Caco-2 (cell line): ENCODE data around the gene GHITM. TPM values are rescaled to one million over a fixed set of nuclear protein-coding genes. Genes with fewer than 3 reads are reported as not detected.

ENCODE experiments used
- BruUV-seq: library from RNA; stranded (reverse); fragments of 400-500 nt; replicated peaks from 2 replicates; lab custom pipeline; 2021; lab: Mats Ljungman, UMichigan
- CTCF ChIA-PET: fragments of 300-600 bp; sonication (Branson Sonifier 250); formaldehyde crosslinking; loops from one replicate; lab custom pipeline; 2022; ENCODE audit warnings: antibody characterized with exemption; lab: Charles Lee
- POLR2A ChIA-PET: fragments of 300-600 bp; sonication (Branson Sonifier 250); formaldehyde crosslinking; loops from one replicate; lab custom pipeline; 2022; ENCODE audit warnings: antibody characterized with exemption; lab: Charles Lee
- DNase-seq, 2 experiments: peaks; one replicate each; pipeline versions ENCODE4 v3.0.0 to v3.0.0-alpha.2; 2020 to 2022
- H3K27me3 ChIP-seq: replicated peaks from 2 replicates; pipeline ENCODE4 v1.6.0; 2011; ENCODE audit warnings: low read length; ENCODE audit not compliant: control insufficient read depth, insufficient read depth
- H3K36me3 ChIP-seq: 2 replicates; pipeline ENCODE4 v1.5.1; 2011; ENCODE audit warnings: low read length; ENCODE audit not compliant: control insufficient read depth, insufficient read depth
- H3K4me1 ChIP-seq: fragments of 250-450 bp; sonication (Bioruptor Pico); 2 replicates; pipeline ENCODE4 v1.5.1; 2020; ENCODE audit warnings: mild to moderate bottlenecking
- H3K4me3 ChIP-seq: 2 replicates; pipeline ENCODE4 v1.5.1; 2011; ENCODE audit warnings: low read depth, mild to moderate bottlenecking, control low read depth, low read length
- H3K9me3 ChIP-seq: fragments of 250-450 bp; sonication (Bioruptor Pico); 2 replicates; pipeline ENCODE4 v1.5.1; 2020; ENCODE audit warnings: mild to moderate bottlenecking, moderate library complexity
- H3K27ac Mint-ChIP-seq: one replicate; pipeline ENCODE4 v1.8.0; 2022; ENCODE audit warnings: mixed read lengths; ENCODE audit not compliant: unreplicated experiment
- H3K27me3 Mint-ChIP-seq: one replicate; pipeline ENCODE4 v1.8.0; 2022; ENCODE audit warnings: mixed read lengths; ENCODE audit not compliant: insufficient read depth, unreplicated experiment
- H3K36me3 Mint-ChIP-seq: one replicate; pipeline ENCODE4 v1.8.0; 2022; ENCODE audit warnings: mild to moderate bottlenecking, mixed read lengths; ENCODE audit not compliant: insufficient read depth, unreplicated experiment
- H3K4me1 Mint-ChIP-seq: one replicate; pipeline ENCODE4 v1.8.0; 2022; ENCODE audit warnings: low read depth, mixed read lengths; ENCODE audit not compliant: unreplicated experiment
- H3K4me3 Mint-ChIP-seq: one replicate; pipeline ENCODE4 v1.8.0; 2022; ENCODE audit warnings: mild to moderate bottlenecking, moderate library complexity, mixed read lengths; ENCODE audit not compliant: unreplicated experiment
- H3K9me3 Mint-ChIP-seq: one replicate; pipeline ENCODE4 v1.8.0; 2022; ENCODE audit warnings: mixed read lengths; ENCODE audit not compliant: unreplicated experiment
- intact Hi-C: fragments of 100-400 bp; cut with micrococcal nuclease; formaldehyde crosslinking; loops from one replicate; pipeline ENCODE4 v1.10.0; 2022; ENCODE audit not compliant: unreplicated experiment
- total RNA-seq: library from RNA; stranded (reverse); gene quantifications from 2 replicates; pipeline ENCODE4 v1.2.3, GENCODE V29; 2022
- TF ChIP-seq, protein P1 (sequence below), 2 experiments: fragments of 200-600 bp in 1 of 2; IDR thresholded peaks; 1 replicate in 1 of 2; 2 replicates in 1 of 2; pipeline versions ENCODE4 v1.5.1 to v1.8.0; 2011 to 2022; ENCODE audit warnings: antibody characterized with exemption in 1 of 2, control low read depth in 1 of 2, inconsistent platforms in 1 of 2, low read depth in 1 of 2, low read length in 1 of 2, mild to moderate bottlenecking in 1 of 2, moderate library complexity in 1 of 2; ENCODE audit not compliant: insufficient read depth in 1 of 2, severe bottlenecking in 1 of 2, unreplicated experiment in 1 of 2

GHITM gene
- total RNA-seq, 1 experiment from 2014 or later = 255 TPM

DNA sequence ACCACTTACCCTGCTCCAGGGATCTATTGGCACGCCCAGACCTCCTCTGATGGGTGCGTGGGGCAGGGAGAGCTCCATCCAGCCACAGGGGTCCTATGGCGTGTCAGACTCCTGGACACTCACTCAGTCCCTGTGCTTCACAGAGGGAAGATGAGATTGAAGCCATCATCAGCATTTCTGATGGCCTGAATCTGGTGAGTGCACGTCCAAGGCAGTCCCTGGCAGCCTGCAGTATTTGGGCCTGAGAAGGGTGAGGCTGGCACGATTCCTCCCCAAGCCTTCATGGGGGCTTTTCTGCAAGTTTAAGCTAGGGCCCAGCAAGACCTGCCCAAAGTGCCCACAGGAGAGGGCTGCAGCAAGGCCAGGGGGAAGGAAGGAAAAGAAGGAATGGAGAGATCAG, 58.3 kb downstream of the GHITM start:
- TF ChIP-seq, protein P1, sequence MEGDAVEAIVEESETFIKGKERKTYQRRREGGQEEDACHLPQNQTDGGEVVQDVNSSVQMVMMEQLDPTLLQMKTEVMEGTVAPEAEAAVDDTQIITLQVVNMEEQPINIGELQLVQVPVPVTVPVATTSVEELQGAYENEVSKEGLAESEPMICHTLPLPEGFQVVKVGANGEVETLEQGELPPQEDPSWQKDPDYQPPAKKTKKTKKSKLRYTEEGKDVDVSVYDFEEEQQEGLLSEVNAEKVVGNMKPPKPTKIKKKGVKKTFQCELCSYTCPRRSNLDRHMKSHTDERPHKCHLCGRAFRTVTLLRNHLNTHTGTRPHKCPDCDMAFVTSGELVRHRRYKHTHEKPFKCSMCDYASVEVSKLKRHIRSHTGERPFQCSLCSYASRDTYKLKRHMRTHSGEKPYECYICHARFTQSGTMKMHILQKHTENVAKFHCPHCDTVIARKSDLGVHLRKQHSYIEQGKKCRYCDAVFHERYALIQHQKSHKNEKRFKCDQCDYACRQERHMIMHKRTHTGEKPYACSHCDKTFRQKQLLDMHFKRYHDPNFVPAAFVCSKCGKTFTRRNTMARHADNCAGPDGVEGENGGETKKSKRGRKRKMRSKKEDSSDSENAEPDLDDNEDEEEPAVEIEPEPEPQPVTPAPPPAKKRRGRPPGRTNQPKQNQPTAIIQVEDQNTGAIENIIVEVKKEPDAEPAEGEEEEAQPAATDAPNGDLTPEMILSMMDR (IDR thresholded peaks at IDR 0.05; ENCODE audit: insufficient read depth in 1 of 2, low read depth in 1 of 2, low read length in 1 of 2, severe bottlenecking in 1 of 2, unreplicated experiment in 1 of 2) = no peak
- peaks cover 10% of the 10 kb centered on the region for H3K27me3 ChIP-seq
- no TSS peak for BruUV-seq

DNA sequence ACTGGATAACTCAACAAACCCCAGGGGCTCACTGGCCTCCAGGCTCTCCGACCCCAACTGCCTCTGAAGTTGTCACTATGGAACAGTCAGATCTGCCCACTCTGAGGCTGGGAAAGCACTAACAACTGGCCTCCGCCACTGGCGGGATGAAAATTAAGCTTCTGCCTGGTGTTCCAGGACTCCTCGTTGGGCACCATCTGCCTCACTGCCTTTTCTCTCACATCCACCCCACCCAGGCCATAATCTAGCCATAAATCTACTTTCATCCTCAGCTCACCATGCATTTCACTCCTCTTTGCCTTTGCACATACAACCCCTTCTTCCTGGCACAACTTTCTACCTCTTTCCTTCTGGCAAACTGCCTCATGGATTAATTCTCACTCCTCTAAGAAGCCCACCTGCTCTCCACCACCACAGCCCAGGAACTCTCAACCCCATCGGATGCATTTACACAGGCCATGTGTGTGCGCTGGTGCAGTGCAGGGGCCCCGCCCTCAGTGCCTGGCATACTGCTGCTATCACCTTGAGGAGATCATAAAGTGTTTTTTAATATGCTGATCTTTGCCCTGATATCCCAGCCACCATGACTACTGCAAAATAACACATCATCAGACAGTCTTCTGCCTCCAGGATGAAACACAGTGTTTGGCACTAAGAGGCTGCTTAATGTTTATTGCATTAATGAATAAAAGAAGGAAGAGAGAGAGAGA, 59.1 kb downstream of the GHITM start:
- H3K36me3 Mint-ChIP-seq = no peaks in the 10 kb centered on the region
- TF ChIP-seq, protein P1 (IDR thresholded peaks at IDR 0.05; ENCODE audit: insufficient read depth in 1 of 2, low read depth in 1 of 2, low read length in 1 of 2, severe bottlenecking in 1 of 2, unreplicated experiment in 1 of 2) = no peak
- peaks cover 31% of the 10 kb centered on the region for H3K27me3 Mint-ChIP-seq
- intact Hi-C loops = no loop called here
- peak in 1 of 2 experiments; percentile 18 for DNase-seq
- Histone ChIP-seq H3K9me3 (no peaks in the 10 kb centered on the region), H3K27me3 (peaks cover 7% of the 10 kb centered on the region), H3K4me3 (no peak overlapping the region), H3K36me3 (no peaks in the 10 kb centered on the region), H3K4me1 (no peaks in the 10 kb centered on the region)
- CTCF ChIA-PET = no interaction called here
- H3K4me3 Mint-ChIP-seq = no peak overlapping the region
- H3K9me3 Mint-ChIP-seq = no peaks in the 10 kb centered on the region
- POLR2A ChIA-PET = no interaction called here
- H3K27ac Mint-ChIP-seq = no peak overlapping the region
- no peaks in the 10 kb centered on the region for H3K4me1 Mint-ChIP-seq
- no TSS peak for BruUV-seq

More for the DNA sequence above, 58.3 kb downstream of the GHITM start:
- H3K36me3 Mint-ChIP-seq = no peaks in the 10 kb centered on the region
- H3K4me1 Mint-ChIP-seq = no peaks in the 10 kb centered on the region
- DNase-seq = no peak
- H3K4me3 Mint-ChIP-seq = no peak overlapping the region
- H3K27me3 Mint-ChIP-seq = peaks cover 34% of the 10 kb centered on the region
- intact Hi-C loops = no loop called here
- no peaks in the 10 kb centered on the region for H3K36me3 ChIP-seq
- CTCF ChIA-PET = no interaction called here
- H3K4me1 ChIP-seq = no peaks in the 10 kb centered on the region
- no peaks in the 10 kb centered on the region for H3K9me3 Mint-ChIP-seq
- no peaks in the 10 kb centered on the region for H3K9me3 ChIP-seq
- no peak overlapping the region for H3K4me3 ChIP-seq
- POLR2A ChIA-PET = no interaction called here
- no peak overlapping the region for H3K27ac Mint-ChIP-seq

DNA sequence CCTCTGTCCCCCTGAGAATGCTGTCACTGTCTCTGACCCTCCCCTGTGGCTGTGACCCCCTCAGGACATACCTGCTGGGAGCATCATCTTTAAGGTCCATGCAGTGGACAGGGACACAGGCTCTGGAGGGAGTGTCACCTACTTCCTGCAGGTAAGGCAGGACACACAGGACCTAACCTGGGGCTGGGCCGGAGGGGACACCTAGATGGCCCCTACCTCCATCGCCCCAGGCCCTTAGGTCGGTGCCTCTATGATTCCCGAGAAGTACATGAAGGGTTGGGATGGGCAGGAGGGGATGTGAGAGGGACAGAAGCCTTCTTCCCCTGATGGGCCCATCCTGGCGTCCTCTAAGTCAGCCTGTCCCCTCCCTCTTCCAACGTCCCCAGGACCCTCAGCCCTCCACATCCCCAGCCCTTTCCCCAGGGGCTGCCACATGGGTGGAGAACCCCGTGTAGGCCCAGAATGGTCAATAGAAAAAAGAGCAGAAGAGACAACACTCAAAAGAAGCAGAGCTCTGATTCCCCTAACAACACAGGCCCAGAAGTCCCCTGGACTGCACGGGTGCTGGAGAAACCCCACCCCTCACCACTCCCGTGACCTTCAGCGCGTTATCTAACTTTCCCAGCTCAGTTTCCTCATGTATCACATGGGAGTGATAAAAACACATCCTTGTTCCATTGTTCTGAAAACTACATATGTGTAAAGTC, 61.4 kb downstream of the GHITM start:
- Mint-ChIP-seq H3K9me3 (no peaks in the 10 kb centered on the region), H3K36me3 (no peaks in the 10 kb centered on the region), H3K27ac (no peak overlapping the region), H3K27me3 (peaks cover 31% of the 10 kb centered on the region), H3K4me1 (no peaks in the 10 kb centered on the region), H3K4me3 (no peak overlapping the region)
- POLR2A ChIA-PET = no interaction called here
- no TSS peak for BruUV-seq
- Histone ChIP-seq H3K4me3 (no peak overlapping the region), H3K9me3 (no peaks in the 10 kb centered on the region), H3K4me1 (no peaks in the 10 kb centered on the region), H3K36me3 (no peaks in the 10 kb centered on the region), H3K27me3 (peaks cover 3% of the 10 kb centered on the region)
- CTCF ChIA-PET = no interaction called here
- peak in 1 of 2 experiments; percentile 17 for DNase-seq
- TF ChIP-seq, protein P1 (IDR thresholded peaks at IDR 0.05; ENCODE audit: insufficient read depth in 1 of 2, low read depth in 1 of 2, low read length in 1 of 2, severe bottlenecking in 1 of 2, unreplicated experiment in 1 of 2) = no peak
- intact Hi-C loops = no loop called here
